ENCODE results near the gene MFAP3.
"Not testable (repeated sequence)": the region's sequence is repeated elsewhere in the genome, so short reads cannot be mapped to it uniquely, and the experiment has no call there.

The MFAP3 gene

GRCh38 chr5:154055201-154055600 lies 16.4 kb downstream of the MFAP3 start:
- no peak for DNase-seq

- no peak for DNase-seq
Measured at GRCh38 chr5:154058055-154059038, 19.6 kb downstream of the MFAP3 start.

- DNase-seq: no peak
Measured at GRCh38 chr5:154059039-154059430, 20.3 kb downstream of the MFAP3 start.

- DNase-seq: no peak
Measured at GRCh38 chr5:154059583-154059982, 20.8 kb downstream of the MFAP3 start.

- no peak for DNase-seq
Measured at GRCh38 chr5:154060606-154061005, 21.8 kb downstream of the MFAP3 start.

- DNase-seq: no peak
Measured at GRCh38 chr5:154063372-154063771, 24.6 kb downstream of the MFAP3 start.

GRCh38 chr5:154065971-154066370 lies 27.2 kb downstream of the MFAP3 start:
- no peak for DNase-seq

GRCh38 chr5:154069854-154070253 lies 31.1 kb downstream of the MFAP3 start:
- not testable (repeated sequence) for DNase-seq

GRCh38 chr5:154071799-154072413 lies 33.1 kb downstream of the MFAP3 start:
- no peak for DNase-seq

GRCh38 chr5:154072414-154073171 lies 33.8 kb downstream of the MFAP3 start:
- DNase-seq: peak; percentile 70

- no peak for DNase-seq
Measured at GRCh38 chr5:154076240-154076922, 37.6 kb downstream of the MFAP3 start.

GRCh38 chr5:154077696-154078095 lies 38.9 kb downstream of the MFAP3 start:
- no peak for DNase-seq

- DNase-seq: peak; percentile 98
Measured at GRCh38 chr5:154078272-154078671, 39.5 kb downstream of the MFAP3 start.

- DNase-seq: no peak
Measured at GRCh38 chr5:154081246-154081645, 42.5 kb downstream of the MFAP3 start.

GRCh38 chr5:154084062-154084639 lies 45.4 kb downstream of the MFAP3 start:
- no peak for DNase-seq

- no peak for DNase-seq
Measured at GRCh38 chr5:154086146-154086545, 47.4 kb downstream of the MFAP3 start.

GRCh38 chr5:154086641-154087040 lies 47.9 kb downstream of the MFAP3 start:
- DNase-seq: no peak

- peak; percentile 62 for DNase-seq
Measured at GRCh38 chr5:154087260-154087659, 48.5 kb downstream of the MFAP3 start.

GRCh38 chr5:154088801-154089200 lies 50.0 kb downstream of the MFAP3 start:
- no peak for DNase-seq

GRCh38 chr5:154090656-154091055 lies 51.9 kb downstream of the MFAP3 start:
- DNase-seq: no peak

GRCh38 chr5:154092356-154093141 lies 53.8 kb downstream of the MFAP3 start:
- no peak for DNase-seq

- no peak for DNase-seq
Measured at GRCh38 chr5:154093142-154093532, 54.4 kb downstream of the MFAP3 start.
